ENCODE measurements around the gene SEL1L3. TPM values are rescaled to one million over a fixed set of nuclear protein-coding genes. Genes with fewer than 3 reads are reported as not detected.

The SEL1L3 gene
- total and polyA plus RNA-seq, 9 of the 15 experiments (the other 6 are each of a cell fraction or from before 2014, with no cell fraction given) = 10.0 to 44.3 (median 21.6) TPM

DNA sequence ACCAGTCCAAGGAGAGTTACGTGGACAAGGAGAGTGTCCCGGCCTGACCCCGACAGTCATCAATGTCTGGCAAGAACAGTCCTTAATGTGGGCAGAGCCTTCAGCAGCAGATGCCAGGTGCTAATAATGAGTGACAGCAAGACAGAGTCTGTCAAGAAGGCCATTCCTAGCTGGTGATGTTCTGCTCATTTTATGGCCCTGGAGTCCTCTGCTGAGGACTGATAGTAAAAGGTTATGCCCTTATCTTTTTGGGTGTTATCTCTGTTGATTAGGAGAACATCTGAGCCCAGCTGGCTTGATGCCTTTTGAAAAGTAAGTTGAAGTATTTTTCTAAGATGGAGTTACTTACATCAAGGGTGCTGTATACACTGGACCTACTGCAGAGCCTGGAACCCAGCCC, 139.8 kb downstream of the SEL1L3 start:
- Histone ChIP-seq H3K79me2 (ENCODE audit: control insufficient read depth, insufficient read depth, low read length) (no peaks in the 10 kb centered on the region), H3K27me3 (ENCODE audit: control insufficient read depth in 2 of 2, insufficient read depth in 2 of 2, low read length in 2 of 2) (peaks cover 16 to 18% of the 10 kb centered on the region in 2 experiments; a peak in 4 of 5 replicates), H3K36me3 (ENCODE audit: control insufficient read depth, insufficient read depth, low read length) (no peaks in the 10 kb centered on the region), H3K9me3 (replicated peaks; ENCODE audit: control insufficient read depth, insufficient read depth, low read depth, low read length) (no peaks in the 10 kb centered on the region), H3K9me1 (ENCODE audit: control insufficient read depth, insufficient read depth, low read length) (no peaks in the 10 kb centered on the region), H3K4me3 (no peak overlapping the region), H3K27ac (ENCODE audit: extremely low read depth, low read depth, low read length) (no peak overlapping the region), H3K4me1 (replicated peaks in 1 of 2; ENCODE audit: control insufficient read depth in 2 of 2, insufficient read depth in 2 of 2, low read length in 2 of 2) (no peaks in the 10 kb centered on the region), H3K9ac (ENCODE audit: insufficient read depth in 1 of 2, low read depth in 2 of 2, low read length in 2 of 2) (no peak overlapping the region), H3K4me2 (ENCODE audit: insufficient read depth, low read length) (no peak overlapping the region), H2AFZ (ENCODE audit: low read depth, low read length) (no peak overlapping the region), H4K20me1 (replicated peaks; ENCODE audit: control insufficient read depth, insufficient read depth, low read length) (no peaks in the 10 kb centered on the region)
- CTCF ChIA-PET (ENCODE audit: low intra/inter-chr PET ratio) = no interaction called here
- BruUV-seq (replicated peaks) = no TSS peak
- WGBS (ENCODE audit: insufficient coverage, low coverage, missing lambda C conversion rate) = 4% methylated on average over 3 of the region's 3 CpGs
- in situ Hi-C loops (cut with MboI) (no loop called here), intact Hi-C loops (cut with micrococcal nuclease) (no loop called here)
- FAIRE-seq (no peak), ATAC-seq (no peak), DNase-seq (ENCODE audit: extremely low read depth in 1 of 4, low spot score in 3 of 4) (peak in 1 of 4 experiments; percentile 15)
- POLR2A ChIA-PET = no interaction called here
- TF ChIP-seq ZNF444 (CRISPR knock-in tag; IDR thresholded peaks at IDR 0.05) = no peak
- TF ChIP-seq KAT7 (CRISPR knock-in tag; IDR thresholded peaks at IDR 0.05; ENCODE audit: borderline replicate concordance) = no peak
- no peak for TF ChIP-seq TGIF2 (CRISPR knock-in tag; IDR thresholded peaks at IDR 0.05)
- TF ChIP-seq EP300 (IDR thresholded peaks at IDR 0.05; ENCODE audit: low read length) = peak; percentile 51; the same call in 1 of the 2 replicates
- TF ChIP-seq PML (IDR thresholded peaks at IDR 0.05; ENCODE audit: low read length) = 0 out of 2 replicates have a peak, but pooled peaks have one; percentile 34
- TF ChIP-seq, protein P1, sequence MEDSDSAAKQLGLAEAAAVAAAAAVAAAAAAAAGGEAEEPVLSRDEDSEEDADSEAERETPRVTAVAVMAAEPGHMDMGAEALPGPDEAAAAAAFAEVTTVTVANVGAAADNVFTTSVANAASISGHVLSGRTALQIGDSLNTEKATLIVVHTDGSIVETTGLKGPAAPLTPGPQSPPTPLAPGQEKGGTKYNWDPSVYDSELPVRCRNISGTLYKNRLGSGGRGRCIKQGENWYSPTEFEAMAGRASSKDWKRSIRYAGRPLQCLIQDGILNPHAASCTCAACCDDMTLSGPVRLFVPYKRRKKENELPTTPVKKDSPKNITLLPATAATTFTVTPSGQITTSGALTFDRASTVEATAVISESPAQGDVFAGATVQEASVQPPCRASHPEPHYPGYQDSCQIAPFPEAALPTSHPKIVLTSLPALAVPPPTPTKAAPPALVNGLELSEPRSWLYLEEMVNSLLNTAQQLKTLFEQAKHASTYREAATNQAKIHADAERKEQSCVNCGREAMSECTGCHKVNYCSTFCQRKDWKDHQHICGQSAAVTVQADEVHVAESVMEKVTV (CRISPR knock-in tag; IDR thresholded peaks at IDR 0.05) = no peak
- no peak for TF ChIP-seq NCOA4 (IDR thresholded peaks at IDR 0.05; ENCODE audit: partially characterized antibody)
- no peak for TF ChIP-seq MTA3 (IDR thresholded peaks at IDR 0.05; ENCODE audit: borderline replicate concordance)
- no peak for TF ChIP-seq SAFB (IDR thresholded peaks at IDR 0.05; ENCODE audit: borderline replicate concordance, low read depth, low read length)
- TF ChIP-seq ZBTB2 (IDR thresholded peaks at IDR 0.05) = no peak
- TF ChIP-seq KLF16 (IDR thresholded peaks at IDR 0.05) = peak; percentile 82; the same call in 1 of the 2 replicates
- no peak for TF ChIP-seq BRCA1 (IDR thresholded peaks at IDR 0.05)
- no peak for TF ChIP-seq BRCA1 (CRISPR knock-in tag; IDR thresholded peaks at IDR 0.05)
- TF ChIP-seq ZBTB43 (CRISPR knock-in tag; IDR thresholded peaks at IDR 0.05) = no peak
- TF ChIP-seq ZNF644 (tag; IDR thresholded peaks at IDR 0.05; ENCODE audit: low read depth) = peak; percentile 93
- peak; percentile 50; the same call in 1 of the 2 replicates for TF ChIP-seq FOSL1 (tag; conservative IDR thresholded peaks at IDR 0.05)
- no peak for TF ChIP-seq NR2C2 (CRISPR knock-in tag; IDR thresholded peaks at IDR 0.05)
- no peak for TF ChIP-seq NR2C2 (tag; IDR thresholded peaks at IDR 0.05)
- TF ChIP-seq ZNF197 (CRISPR knock-in tag; IDR thresholded peaks at IDR 0.05; ENCODE audit: low read depth) = 0 out of 2 replicates have a peak, but pooled peaks have one; percentile 77
- no peak for TF ChIP-seq ZSCAN32 (CRISPR knock-in tag; IDR thresholded peaks at IDR 0.05)
- TF ChIP-seq U2AF2 (optimal IDR thresholded peaks at IDR 0.05; ENCODE audit: low read depth, low read length) = no peak
